HG03175 (cell line): Measurements from ENCODE around the gene MST1.

Experiments
- ATAC-seq: cut with Tn5 transposase; IDR thresholded peaks from one replicate; pipeline ENCODE4 v1.9.1; 2021; ENCODE audit warnings: mild to moderate bottlenecking, moderate library complexity; ENCODE audit not compliant: unreplicated experiment

MST1 gene

DNA sequence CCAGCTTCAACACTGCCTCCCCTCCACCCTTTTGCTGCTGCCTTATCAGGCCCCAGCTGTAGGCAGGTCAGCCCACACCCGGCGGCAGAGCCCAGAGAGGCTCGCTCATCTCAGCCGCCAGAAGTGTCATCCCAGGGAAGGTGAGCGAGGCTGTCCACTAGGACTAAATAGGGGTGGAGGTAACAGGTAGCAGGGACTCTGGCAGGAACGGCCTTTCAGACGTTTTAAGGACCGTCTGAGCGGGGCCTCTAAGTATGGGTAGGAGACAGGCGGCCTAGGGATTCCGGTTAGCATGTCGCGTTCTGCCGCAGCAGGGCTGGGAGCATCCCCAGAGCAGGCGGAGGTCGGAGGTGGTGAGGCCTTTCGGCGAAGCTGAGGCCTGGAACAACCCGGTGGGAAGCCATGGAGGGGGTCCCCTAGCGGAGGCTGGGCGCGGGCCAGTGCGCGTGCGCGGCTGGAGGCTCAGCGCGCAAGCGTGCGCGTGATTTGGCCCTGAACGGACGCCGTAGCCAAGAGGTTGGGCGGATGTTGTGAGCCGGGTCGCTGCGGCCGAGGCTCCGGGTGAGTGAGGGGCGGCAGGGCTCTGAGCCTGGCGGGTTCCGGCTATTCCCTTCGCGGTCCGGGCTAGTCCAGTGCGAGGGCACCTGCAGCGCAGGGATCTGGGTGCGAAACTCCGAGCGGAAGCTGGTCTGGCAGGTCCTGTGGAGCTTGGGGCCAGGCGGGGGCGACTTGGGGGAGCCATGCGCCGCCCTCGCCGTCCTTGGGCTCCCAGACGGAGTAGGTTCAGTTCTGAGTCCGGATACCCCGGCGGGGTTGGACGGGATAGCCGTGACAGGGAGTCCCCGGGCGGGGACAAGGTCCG, at the start of gene MST1, which contains the start of gene RNF123:
MST1 (minus strand) TSS at position 429 of the 862 bp plus-strand sequence. CDS start 783 bp downstream, outside the sequence.
RNF123 (plus strand) TSS at position 512 of the 862 bp plus-strand sequence. CDS start 1,609 bp downstream, outside the sequence.
- peak; percentile 68 for ATAC-seq

DNA sequence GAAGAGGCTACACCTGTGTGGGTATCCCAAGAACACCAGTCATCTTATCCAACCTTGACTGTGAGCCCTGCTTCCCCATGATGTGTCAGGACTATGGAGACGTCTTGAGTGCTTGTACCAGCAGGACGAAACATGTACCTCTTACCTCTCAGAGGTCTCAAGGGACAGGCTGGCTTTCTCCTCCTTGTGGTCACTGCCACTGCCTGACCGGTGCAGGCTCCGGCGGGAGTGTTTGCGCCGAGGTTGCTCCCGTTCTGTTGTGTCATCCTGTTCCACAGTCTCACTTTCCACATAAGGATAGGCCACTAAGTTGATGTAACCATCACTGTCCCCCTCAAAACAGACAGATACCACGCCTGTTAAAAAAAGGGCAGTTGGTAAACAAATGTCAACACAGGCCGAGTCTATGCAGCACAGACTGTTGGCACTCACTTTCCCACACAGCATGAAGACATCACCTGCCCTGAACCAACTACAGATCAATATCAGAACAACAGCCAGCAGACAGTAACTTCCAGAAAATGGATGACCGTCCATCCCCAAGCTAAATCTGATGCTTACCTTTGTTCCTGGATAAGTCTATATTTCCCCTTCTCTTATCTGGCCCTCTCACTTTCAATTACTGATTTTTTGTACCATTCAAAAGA, 48.9 kb upstream of the MST1 start:
- ATAC-seq: no peak

DNA sequence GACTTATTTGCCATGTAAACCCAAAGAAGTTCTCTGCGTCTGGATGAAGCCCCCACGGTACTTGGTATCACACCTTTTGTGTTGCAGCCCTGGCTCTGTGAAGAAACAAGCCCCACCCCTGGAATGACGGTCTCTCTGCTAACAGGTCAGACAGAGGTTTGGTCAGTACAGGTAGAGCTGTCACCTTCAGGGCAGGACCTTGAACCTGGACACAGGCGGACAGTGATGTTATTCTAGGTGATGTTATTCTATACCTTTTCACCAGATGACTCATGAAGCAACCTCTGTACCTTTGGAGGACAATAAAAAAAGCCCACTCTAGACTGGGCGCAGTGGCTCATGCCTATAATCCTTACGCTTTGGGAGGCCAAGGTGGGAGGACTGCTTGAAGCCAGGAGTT, 45.5 kb upstream of the MST1 start:
- ATAC-seq: no peak

DNA sequence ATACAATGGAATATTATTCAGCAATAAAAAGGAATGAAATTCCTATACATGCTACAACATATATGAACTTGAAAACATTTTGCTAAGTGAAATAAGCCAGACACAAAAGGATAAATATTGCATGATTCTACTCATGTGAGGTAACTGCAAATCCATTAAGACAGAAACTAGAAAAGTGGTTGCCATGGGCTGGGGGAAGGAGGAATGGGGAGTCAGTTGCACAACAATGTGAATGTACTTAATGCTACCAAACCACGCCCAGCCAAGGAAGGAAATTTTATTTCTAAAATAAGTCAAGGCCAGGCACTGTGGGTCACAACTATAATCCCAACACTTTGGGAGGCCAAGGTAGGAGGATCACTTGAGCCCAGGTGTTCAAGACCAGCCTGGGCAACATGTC, 44.3 kb upstream of the MST1 start:
- ATAC-seq: no peak

DNA sequence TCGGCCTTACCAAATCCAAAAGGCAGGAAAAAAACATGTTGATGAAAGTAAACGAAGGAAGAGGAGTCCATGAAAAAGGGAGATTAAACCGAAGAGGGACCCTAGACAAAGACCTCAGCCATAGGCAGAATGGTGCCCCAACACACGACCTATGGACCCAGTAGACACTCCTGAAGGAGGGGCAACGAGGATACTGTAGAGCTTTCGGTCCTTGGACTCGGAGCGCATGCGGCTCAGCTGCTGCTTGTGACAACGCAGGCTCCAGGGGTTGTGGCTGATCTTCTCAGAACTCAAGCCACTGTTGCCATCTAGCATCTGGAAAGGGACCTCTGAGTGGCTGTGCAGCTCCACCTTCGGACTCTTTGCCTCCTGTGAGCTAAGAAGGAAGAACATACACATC, 43.3 kb upstream of the MST1 start:
- no peak for ATAC-seq

DNA sequence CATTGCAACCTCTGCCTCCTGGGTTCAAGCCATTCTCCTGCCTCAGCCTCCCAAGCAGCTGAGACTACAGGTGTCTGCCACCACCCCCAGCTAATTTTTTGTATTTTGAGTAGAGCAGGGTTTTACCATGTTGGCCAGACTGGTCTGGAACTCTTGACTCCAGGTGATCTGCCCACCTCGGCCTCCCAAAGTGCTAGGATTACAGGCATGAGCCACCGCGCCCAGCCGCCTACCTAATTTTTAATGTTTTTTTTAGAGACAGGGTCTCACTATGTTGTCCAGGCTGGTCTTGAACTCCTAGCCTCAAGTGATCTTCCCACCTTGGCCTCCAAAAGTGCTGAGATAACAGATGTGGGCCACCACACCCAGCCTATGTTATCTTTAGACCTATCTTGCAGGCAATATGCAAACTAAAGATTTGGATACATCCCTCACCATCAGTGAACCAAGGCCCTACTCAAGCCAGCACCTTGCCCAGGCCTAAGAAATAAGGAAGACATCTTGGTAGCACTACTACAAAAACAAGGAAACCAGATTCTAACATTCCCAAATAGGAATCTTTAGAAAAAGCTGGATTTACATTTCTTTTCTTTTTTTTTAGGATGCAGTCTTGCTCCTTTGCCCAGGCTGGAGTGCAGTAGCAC, 40.8 kb upstream of the MST1 start:
- no peak for ATAC-seq

DNA sequence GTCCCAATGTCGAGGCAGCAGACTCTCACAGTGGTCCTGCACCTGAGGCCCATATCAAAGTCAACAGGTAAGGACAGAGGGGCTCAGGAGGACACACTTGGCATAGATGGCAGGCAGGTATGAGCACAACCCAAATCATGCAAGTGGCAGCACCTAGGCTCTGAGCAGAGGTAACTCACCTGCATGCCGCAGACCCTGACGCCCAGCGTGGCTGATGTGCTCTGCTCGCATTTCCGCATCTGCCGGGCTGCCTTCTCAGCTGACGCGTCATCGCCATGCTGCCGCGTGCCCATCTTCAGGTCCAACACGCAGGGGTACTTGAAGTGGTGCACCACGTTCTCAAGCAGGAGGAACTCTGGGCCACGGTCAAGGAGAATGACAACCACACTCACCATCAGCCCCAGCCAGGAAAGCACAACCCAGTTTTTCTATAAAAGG, 38.7 kb upstream of the MST1 start:
- ATAC-seq: no peak

DNA sequence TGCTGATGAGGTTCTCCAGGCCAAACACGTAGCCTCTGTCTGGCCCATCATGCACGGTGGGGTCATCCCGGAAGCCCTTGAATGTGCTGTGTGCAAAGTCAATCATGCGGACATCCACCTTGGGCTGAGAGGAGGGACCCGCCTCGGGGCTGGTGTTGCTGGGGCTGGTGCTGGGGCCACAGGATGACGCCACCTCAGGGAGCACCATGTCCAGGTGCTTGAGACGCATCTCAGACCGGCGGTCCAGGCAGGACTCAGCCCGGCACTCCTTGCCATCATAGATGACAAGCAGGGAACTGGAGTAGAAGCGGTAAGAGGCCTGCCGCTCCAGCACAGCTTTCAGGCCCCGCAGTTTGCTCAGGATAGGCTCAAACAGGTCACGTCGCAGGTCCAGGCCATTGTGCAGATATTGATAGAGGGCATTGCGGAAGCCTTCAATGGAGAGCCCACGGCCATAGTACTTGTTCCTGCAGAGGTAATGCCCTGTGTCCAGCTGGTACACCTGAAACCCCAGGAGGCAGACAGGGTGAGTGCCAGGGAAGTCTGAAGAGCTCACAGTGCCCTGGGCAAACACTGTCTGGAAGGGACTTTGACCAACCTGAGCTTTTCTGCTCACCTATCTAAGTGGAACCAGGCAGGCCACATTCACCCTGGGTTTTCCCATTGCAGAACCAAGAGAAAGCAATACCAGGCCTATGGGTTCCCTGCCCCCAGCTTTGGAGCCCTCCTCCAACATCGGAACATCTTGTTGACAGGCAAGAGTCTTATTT, 38.1 kb upstream of the MST1 start:
- ATAC-seq: no peak

DNA sequence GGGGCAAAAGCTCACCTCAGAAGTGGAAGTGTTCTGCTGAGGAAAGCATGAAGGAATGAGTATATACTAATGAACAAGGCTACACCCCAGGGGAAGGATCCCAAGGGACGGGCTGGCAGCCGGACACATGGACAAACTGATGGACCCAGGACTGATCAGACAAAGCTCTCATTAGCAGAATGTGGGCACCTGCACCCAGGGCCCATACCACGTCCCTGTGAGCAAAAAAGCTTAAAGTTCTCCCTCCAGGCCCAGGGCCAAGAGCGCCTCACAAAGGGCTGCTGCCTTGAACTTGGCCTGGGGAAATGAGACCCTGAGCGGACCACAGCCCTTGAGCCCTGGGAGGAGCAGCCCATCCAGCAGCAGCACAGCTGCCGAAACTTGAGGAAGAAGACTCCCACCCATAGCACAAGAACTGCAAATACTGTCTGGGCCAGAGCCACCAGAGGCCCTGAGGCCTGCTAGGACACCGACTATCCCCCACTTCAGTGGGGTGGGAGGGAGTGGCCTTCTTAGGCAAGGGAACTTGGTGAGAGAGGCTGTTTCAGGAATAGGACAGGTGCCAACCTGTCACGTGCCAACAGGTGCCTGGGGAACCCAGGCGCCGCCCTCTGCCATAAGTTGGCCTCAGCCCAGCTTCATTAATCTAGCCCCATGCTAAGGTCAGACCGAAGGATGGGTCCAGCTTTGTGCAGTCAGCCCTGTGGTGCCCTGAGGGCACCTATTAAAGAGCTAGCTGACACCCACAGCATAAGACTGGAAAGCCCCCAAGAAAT, 36.8 kb upstream of the MST1 start:
- no peak for ATAC-seq

DNA sequence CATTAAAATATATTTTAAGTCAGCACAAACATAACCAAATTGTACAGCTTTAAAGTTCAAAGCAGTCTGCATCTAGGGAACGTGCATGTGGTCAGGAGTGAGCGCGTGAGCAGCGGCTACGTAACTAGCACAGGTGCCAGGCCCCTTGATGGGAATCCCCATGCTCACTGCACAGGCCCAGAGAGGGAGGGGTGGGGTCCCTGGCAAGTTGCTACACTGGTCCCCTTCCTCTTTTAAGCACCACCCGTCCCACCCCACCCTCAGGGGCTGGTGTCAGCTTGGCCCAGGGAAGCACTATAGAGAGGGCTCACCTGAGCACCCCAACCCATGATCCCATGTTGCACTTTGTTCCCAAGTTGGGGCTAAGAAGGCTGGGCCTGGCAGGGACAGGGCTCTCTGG, 35.3 kb upstream of the MST1 start:
- no peak for ATAC-seq

DNA sequence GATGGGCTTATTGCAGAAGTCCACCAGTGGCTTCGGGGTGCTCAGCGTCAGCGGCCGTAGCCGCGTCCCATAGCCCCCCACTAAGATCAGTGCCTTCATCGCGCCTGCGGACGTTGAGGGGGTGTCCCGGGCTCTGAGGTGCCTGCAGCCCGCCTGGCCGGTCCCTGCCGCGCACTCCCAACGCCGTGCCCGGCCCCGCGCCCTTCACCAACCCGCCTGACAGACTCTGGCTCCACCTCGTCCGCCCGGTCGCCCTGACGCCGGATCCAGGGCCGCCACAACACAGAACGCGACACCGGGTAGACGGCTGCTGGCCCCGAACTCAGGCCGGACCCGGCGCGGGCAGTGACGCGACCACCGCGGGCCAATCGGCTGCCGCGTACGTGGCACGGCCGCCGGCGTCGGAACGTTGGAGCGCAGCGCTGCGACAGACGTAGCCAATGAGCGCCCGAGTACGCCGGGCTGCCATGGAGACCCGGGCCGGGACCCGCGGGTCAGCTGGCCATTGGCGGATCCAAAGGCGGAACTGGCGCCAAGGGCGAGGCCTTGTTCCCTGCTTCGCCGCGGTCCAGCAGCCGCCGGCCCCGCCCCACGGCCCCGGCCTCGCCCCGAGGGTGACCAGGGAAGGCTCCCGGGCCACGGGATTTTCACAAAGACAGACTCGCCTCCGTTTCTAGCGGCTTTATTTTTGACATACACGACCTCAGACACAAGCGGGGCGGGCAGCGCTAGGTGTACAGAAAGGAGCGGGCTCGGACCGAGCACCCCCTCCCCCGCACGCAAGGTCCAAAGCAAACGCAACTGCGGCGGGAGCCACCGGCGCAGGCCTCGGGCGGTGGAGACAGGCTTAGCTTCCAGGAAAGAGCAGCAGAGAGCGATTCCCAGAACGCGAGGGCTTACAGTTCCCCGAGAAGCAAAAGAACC, 34.6 kb upstream of the MST1 start, which contains the start of gene GMPPB:
GMPPB (minus strand) TSS at position 324 of the 924 bp plus-strand sequence; CDS start at position 99, 225 bp downstream.
- ATAC-seq: peak; percentile 75

DNA sequence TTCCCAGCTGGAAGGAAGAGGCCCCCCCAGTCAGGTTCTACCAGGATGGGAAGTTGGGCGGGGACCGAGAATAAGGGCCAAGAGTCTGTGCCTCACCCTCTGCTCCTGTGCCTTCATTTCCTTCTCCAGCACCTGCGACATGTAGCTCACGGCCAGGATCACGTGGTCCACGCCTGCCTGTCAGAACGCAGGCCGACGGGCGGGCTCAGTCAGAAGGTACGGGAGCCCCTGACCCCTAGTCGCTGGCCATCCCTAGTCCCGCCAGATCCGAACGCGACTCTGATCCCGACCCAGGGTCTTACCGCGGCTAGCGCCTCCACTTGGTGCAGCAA, 34.0 kb upstream of the MST1 start:
- no peak for ATAC-seq

DNA sequence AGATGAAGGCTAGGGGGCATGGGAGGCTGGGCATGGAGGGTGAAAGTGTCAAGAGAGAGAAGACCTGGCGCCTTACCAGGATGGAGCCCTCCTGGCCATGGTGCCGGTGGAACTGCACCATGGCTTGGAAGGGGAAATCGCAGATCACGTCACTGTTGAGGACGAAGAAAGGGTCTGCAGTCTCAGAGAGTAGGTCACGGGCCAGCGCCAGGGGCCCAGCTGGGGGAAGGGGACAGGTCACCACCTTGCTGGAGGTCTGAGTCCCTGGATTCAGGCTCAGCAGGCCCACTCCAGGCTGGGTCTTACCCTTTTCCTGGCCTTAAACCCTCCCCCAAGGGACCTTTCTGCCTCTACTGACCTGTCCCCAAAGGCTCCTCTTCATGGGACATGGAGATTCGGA, 33.6 kb upstream of the MST1 start:
- ATAC-seq: no peak

DNA sequence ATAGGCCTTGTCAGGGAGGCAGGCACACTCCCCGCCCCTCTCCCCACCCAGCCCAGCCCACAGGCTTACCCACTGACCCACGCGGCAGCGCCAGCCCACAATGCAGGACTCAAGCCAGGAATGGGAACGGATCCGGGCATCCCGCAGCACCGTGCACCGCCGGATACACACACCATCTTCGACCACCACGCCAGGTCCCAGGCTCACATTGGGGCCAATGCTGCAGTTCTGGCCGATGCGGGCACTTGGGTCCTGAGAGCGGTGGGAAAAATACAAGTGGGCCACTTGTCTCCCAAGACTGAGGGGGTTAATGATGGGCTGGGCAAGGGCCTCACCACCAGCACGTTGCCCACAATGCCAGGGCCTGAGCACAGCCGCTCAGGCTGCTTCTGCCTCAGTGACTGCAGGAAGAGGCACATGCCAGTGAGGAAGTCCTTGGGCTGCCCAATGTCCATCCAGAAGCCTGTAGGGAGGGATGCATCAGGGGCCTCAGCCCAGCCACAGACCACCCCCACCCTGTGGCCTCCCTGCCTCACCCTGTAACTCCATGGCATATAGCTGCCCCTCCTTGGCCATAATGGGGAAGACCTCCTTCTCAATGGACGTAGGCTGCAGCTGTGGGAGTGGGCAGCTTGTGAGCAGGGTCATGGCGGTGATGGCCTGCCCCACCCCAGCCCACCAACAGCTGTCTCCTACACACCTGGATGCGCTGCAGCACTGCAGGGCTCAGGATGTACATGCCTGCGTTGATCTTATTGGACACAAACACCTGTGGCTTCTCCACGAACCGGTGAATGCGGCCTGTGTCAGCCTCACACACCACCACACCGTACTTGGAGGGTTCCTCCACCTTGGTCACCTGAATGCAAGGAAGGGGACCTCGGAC, 32.9 kb upstream of the MST1 start:
- no peak for ATAC-seq

DNA sequence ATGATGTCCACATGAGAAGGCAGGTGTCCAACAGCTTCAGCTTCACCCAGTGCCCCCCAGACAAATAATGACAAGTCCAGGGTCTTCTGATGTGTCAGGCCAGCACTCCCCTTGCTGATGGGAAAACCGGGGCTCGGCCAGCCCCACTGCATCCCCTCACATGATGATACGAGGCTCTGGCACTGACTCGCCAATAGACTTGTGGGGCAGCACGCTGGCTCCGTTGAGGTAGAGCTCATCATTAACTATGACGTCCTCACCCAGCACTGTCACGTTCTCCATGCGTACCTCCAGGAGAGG, 32.3 kb upstream of the MST1 start:
- ATAC-seq: no peak

DNA sequence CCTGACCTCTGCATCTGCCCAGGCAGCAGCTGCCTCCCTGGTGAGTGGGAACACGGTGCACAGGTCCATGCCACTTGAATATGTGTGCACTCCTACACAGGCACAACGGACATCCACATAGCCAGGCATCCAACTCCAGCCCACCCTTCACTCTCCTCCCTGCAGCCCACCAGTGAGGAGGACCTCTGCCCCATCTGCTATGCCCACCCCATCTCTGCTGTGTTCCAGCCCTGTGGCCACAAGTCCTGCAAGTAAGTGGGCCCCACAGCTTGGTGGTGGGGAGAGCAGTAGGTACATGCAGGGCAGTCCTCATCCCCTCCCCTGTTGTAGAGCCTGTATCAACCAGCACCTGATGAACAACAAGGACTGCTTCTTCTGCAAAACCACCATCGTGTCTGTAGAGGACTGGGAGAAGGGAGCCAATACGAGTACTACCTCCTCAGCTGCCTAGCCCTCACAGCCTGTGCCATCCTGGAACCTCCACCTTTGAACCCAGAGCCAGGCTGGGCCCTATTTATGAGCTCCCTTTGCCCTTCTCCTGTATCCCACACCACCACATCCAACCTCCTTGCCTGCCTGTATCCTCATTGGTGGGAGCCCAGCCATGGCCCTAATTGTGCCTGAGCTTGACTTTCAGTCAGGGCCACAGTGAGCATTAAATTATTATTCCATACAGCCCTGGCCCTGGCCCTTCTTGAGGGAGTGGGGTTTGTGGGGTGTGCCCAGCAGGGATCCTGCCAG, 31.8 kb upstream of the MST1 start:
- ATAC-seq: no peak

DNA sequence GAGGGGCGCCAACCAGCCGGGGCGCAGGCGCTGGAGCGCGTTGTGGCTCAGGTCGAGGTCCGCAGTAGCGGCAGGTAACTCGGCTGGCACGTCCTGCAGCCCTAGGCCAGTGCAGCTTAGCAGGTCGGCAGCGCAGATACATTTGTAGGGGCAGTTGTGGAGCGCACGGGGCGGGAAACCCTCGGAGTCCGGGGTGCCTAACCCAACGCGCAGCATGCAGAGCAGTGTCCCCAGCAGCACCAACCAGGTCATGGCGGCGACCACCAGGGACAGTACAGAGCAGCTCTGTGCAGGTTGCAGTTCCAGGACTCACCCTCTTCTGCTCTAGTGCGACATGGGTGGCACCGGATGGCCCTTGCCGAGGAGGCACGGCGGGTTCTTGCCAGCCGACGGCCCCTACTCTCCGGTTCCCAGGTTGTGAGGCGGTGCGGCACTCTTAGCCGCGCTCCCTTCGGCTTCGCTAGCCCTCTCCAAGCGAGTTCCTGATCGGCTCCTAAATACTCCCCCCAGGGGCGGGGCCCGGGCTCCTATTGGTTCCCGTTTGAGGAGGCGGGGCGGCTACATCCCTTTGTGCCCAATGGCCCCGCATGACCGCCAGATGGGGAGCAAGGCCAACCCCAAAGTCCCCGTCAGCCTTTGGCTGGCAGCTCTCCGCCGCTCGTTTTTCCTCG, 30.1 kb upstream of the MST1 start, which contains the start of gene AMIGO3:
AMIGO3 (minus strand) TSS at position 471 of the 671 bp plus-strand sequence; CDS start at position 252, 219 bp downstream.
- peak; percentile 56 for ATAC-seq
